GM19324 (cell line): ENCODE measurements around the gene CDC20B.

Experiments used
- ATAC-seq: cut with Tn5 transposase; IDR thresholded peaks from one replicate; pipeline ENCODE4 v1.9.1; 2021; ENCODE audit warnings: mild to moderate bottlenecking, moderate library complexity; ENCODE audit not compliant: unreplicated experiment, low FRiP score

Gene CDC20B

GRCh38 chr5:55172937-55173686 is at the start of gene CDC20B:
Gene CDC20B, minus strand, starts transcription at chr5:55173177. Its CDS starts 177 bp downstream, at chr5:55173000.
- peak; percentile 95 for ATAC-seq

- no peak for ATAC-seq
These were observed 49.4 kb upstream of the CDC20B start for GRCh38 chr5:55222092-55222984.

GRCh38 chr5:55220433-55221185 is 47.6 kb upstream of the CDC20B start:
- ATAC-seq: no peak

GRCh38 chr5:55219770-55220169 is 46.8 kb upstream of the CDC20B start:
- ATAC-seq: no peak

- no peak for ATAC-seq
These were observed 46.0 kb upstream of the CDC20B start for GRCh38 chr5:55218967-55219366.

GRCh38 chr5:55211184-55211874 is 38.4 kb upstream of the CDC20B start:
- ATAC-seq: no peak

- ATAC-seq: no peak
These were observed 32.0 kb upstream of the CDC20B start for GRCh38 chr5:55205001-55205400.

GRCh38 chr5:55191165-55191564 is 18.2 kb upstream of the CDC20B start:
- no peak for ATAC-seq

GRCh38 chr5:55188656-55189540 is 15.9 kb upstream of the CDC20B start:
- no peak for ATAC-seq

GRCh38 chr5:55187370-55187769 is 14.4 kb upstream of the CDC20B start:
- ATAC-seq: no peak

- no peak for ATAC-seq
These were observed 7.0 kb upstream of the CDC20B start for GRCh38 chr5:55180016-55180415.

- ATAC-seq: no peak
These were observed 4.1 kb upstream of the CDC20B start for GRCh38 chr5:55177078-55177477.

- ATAC-seq: no peak
These were observed 3.3 kb upstream of the CDC20B start for GRCh38 chr5:55176176-55176818.

GRCh38 chr5:55175781-55176175 is 2.8 kb upstream of the CDC20B start:
- ATAC-seq: no peak

GRCh38 chr5:55173687-55174230 is 782 bp upstream of the CDC20B start:
- ATAC-seq: peak; percentile 13

- peak; percentile 63 for ATAC-seq
These were observed 702 bp downstream of the CDC20B start for GRCh38 chr5:55172051-55172899.

- ATAC-seq: no peak
These were observed 1.5 kb downstream of the CDC20B start for GRCh38 chr5:55171471-55171870.

- ATAC-seq: no peak
These were observed 10.3 kb downstream of the CDC20B start for GRCh38 chr5:55162666-55163065.
